ENCODE data around the gene CYP26A1.

Gene CYP26A1

GRCh38 chr10:93063977-93064660, 9.6 kb upstream of the CYP26A1 start:
- TF ChIP-seq CTCF (conservative IDR thresholded peaks at IDR 0.05; ENCODE audit: control insufficient read depth, insufficient read depth, low read depth, low read length) = no peak
- H3K4me3 ChIP-seq (ENCODE audit: control insufficient read depth, low read depth, low read length) = no peak overlapping the region
- no peak for DNase-seq (ENCODE audit: low read depth)

- TF ChIP-seq CTCF (conservative IDR thresholded peaks at IDR 0.05; ENCODE audit: control insufficient read depth, insufficient read depth, low read depth, low read length) = no peak
- DNase-seq (ENCODE audit: low read depth) = no peak
- no peak overlapping the region for H3K4me3 ChIP-seq (ENCODE audit: control insufficient read depth, low read depth, low read length)
These were observed 8.6 kb upstream of the CYP26A1 start for GRCh38 chr10:93064874-93065660.

DNA sequence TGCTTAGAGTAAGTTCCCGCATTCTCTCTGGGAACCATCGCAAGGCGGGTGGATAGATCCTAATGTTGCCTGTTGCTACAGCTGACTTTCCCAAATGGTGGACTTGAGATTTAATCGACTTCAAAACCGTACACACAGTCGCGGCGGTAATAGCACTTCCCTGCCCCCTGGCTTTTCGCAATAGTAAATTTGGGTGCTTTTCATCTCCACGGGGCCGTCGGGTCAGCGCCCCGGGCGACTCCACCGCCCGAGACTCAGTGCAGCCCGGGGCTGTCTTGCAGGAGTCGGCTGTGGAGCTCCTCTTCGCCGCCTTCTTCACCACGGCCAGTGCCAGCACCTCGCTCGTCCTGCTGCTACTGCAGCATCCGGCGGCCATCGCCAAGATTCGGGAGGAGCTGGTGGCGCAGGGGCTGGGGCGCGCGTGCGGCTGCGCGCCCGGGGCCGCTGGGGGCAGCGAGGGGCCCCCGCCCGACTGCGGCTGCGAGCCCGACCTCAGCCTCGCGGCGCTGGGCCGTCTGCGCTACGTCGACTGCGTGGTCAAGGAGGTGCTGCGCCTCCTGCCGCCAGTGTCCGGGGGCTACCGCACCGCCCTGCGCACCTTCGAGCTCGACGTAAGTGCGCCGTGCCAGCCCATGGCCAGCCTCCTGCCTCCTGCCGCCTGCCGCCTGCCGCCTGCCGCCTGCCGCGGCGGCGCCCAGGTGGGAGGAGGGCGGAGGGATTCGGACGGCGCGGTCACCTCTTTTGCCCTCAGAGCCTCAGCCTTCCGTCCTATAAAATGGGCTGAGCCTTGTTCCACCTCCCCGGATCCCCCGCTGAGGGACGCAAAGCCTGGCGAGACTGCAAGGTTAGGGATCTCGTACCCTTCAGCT, 7.8 kb upstream of the CYP26A1 start:
- no peak for DNase-seq (ENCODE audit: low read depth)
- no peak overlapping the region for H3K4me3 ChIP-seq (ENCODE audit: control insufficient read depth, low read depth, low read length)
- no peak for TF ChIP-seq CTCF (conservative IDR thresholded peaks at IDR 0.05; ENCODE audit: control insufficient read depth, insufficient read depth, low read depth, low read length)

DNA sequence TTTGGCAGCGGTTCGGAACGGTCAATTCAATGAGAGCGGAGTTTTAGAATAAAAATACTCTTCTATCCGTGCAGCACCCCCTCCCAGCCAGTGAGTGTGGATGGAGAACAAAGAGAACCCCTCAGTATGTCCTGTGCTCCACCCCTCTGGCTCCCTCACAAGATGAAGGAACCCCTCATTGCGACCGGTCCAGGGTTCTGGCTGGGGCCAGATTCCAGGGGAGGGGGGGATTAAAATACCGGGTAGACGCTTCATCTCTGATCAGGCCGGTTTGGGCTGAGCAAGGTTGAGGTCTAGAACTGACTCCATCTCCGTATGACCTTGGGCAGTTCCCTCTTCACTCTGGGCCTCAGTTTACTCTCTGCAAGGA, 7.2 kb upstream of the CYP26A1 start:
- no peak for DNase-seq (ENCODE audit: low read depth)
- no peak overlapping the region for H3K4me3 ChIP-seq (ENCODE audit: control insufficient read depth, low read depth, low read length)
- no peak for TF ChIP-seq CTCF (conservative IDR thresholded peaks at IDR 0.05; ENCODE audit: control insufficient read depth, insufficient read depth, low read depth, low read length)

GRCh38 chr10:93067443-93068365, 6.0 kb upstream of the CYP26A1 start:
- DNase-seq (ENCODE audit: low read depth) = no peak
- no peak overlapping the region for H3K4me3 ChIP-seq (ENCODE audit: control insufficient read depth, low read depth, low read length)

More at GRCh38 chr10:93067443-93068365, 6.0 kb upstream of the CYP26A1 start:
- no peak for TF ChIP-seq CTCF (conservative IDR thresholded peaks at IDR 0.05; ENCODE audit: control insufficient read depth, insufficient read depth, low read depth, low read length)

All from fibroblast of mammary gland (primary cell).